Chondrocyte (in vitro differentiated cells): ENCODE data around the gene CLIC1. TPM values are rescaled to one million over a fixed set of nuclear protein-coding genes. Genes with fewer than 3 reads are reported as not detected.

Experiments
- DNase-seq: peaks from one replicate; pipeline ENCODE4 v3.0.0; 2021; ENCODE audit warnings: mixed read lengths, low spot score
- H3K27ac Mint-ChIP-seq: one replicate; pipeline ENCODE4 v1.8.0; 2021; ENCODE audit warnings: mild to moderate bottlenecking, moderate library complexity, mixed read lengths; ENCODE audit not compliant: unreplicated experiment
- H3K27me3 Mint-ChIP-seq: 2 replicates; pipeline ENCODE4 v1.8.0; 2021; ENCODE audit warnings: low read depth, mixed read lengths
- H3K36me3 Mint-ChIP-seq: 2 replicates; pipeline ENCODE4 v1.8.0; 2021; ENCODE audit warnings: low read depth, mixed read lengths
- H3K4me1 Mint-ChIP-seq: 2 replicates; pipeline ENCODE4 v1.8.0; 2021; ENCODE audit warnings: low read depth, mild to moderate bottlenecking, mixed read lengths
- H3K4me3 Mint-ChIP-seq: one replicate; pipeline ENCODE4 v1.8.0; 2021; ENCODE audit warnings: mild to moderate bottlenecking, moderate library complexity, mixed read lengths; ENCODE audit not compliant: unreplicated experiment
- H3K9me3 Mint-ChIP-seq: 2 replicates; pipeline ENCODE4 v1.8.0; 2021; ENCODE audit warnings: low read depth, mixed read lengths
- CTCF ChIP-seq: fragments of 200-600 bp; sonication (generic); IDR thresholded peaks from 2 replicates; pipeline ENCODE4 v1.5.0; 2021; ENCODE audit warnings: antibody characterized with exemption, mild to moderate bottlenecking, moderate library complexity
- total RNA-seq: library from RNA; stranded (reverse); gene quantifications from 3 replicates; pipeline ENCODE4 v1.2.1, GENCODE V29; 2021

The CLIC1 gene
- total RNA-seq, 1 donor from 2014 or later: 317 TPM

- H3K27me3 Mint-ChIP-seq: no peaks in the 10 kb centered on the region
- no peaks in the 10 kb centered on the region for H3K9me3 Mint-ChIP-seq
- no peak for TF ChIP-seq CTCF
- H3K27ac Mint-ChIP-seq: peak overlapping the region; percentile 75
- peaks cover 10% of the 10 kb centered on the region for H3K4me1 Mint-ChIP-seq
- no peaks in the 10 kb centered on the region for H3K36me3 Mint-ChIP-seq
- no peak for DNase-seq
- H3K4me3 Mint-ChIP-seq: no peak overlapping the region
These were observed 16.5 kb upstream of the CLIC1 start for GRCh38 chr6:31752739-31753319.

GRCh38 chr6:31750411-31751022 is 14.2 kb upstream of the CLIC1 start:
- H3K36me3 Mint-ChIP-seq: no peaks in the 10 kb centered on the region
- DNase-seq: no peak
- TF ChIP-seq CTCF: no peak
- no peaks in the 10 kb centered on the region for H3K9me3 Mint-ChIP-seq
- no peak overlapping the region for H3K27ac Mint-ChIP-seq
- no peak overlapping the region for H3K4me3 Mint-ChIP-seq
- peaks cover 14% of the 10 kb centered on the region for H3K4me1 Mint-ChIP-seq
- no peaks in the 10 kb centered on the region for H3K27me3 Mint-ChIP-seq

GRCh38 chr6:31749301-31750036 is 13.1 kb upstream of the CLIC1 start:
- Mint-ChIP-seq H3K36me3 (peaks cover 2% of the 10 kb centered on the region), H3K27me3 (no peaks in the 10 kb centered on the region), H3K4me3 (no peak overlapping the region), H3K9me3 (no peaks in the 10 kb centered on the region), H3K4me1 (peaks cover 14% of the 10 kb centered on the region), H3K27ac (no peak overlapping the region)
- no peak for DNase-seq
- no peak for TF ChIP-seq CTCF

GRCh38 chr6:31744422-31744821 is 8.1 kb upstream of the CLIC1 start:
- peaks cover 14% of the 10 kb centered on the region for H3K4me1 Mint-ChIP-seq
- DNase-seq: no peak
- H3K9me3 Mint-ChIP-seq: no peaks in the 10 kb centered on the region
- H3K27me3 Mint-ChIP-seq: no peaks in the 10 kb centered on the region
- peaks cover 2% of the 10 kb centered on the region for H3K36me3 Mint-ChIP-seq
- H3K27ac Mint-ChIP-seq: no peak overlapping the region
- no peak for TF ChIP-seq CTCF
- H3K4me3 Mint-ChIP-seq: no peak overlapping the region

- Mint-ChIP-seq H3K4me3 (no peak overlapping the region), H3K4me1 (peaks cover 27% of the 10 kb centered on the region), H3K9me3 (no peaks in the 10 kb centered on the region), H3K27ac (no peak overlapping the region), H3K36me3 (peaks cover 2% of the 10 kb centered on the region), H3K27me3 (no peaks in the 10 kb centered on the region)
- no peak for DNase-seq
- TF ChIP-seq CTCF: no peak
These were observed 6.6 kb upstream of the CLIC1 start for GRCh38 chr6:31742894-31743293.
